Brain microvascular endothelial cell (primary cell): ENCODE measurements around the gene AMD1.
"Not testable (repeated sequence)": the region's sequence is repeated elsewhere in the genome, so short reads cannot be mapped to it uniquely, and the experiment has no call there.

Source experiments
- DNase-seq: peaks from one replicate; pipeline ENCODE4 v3.0.0-alpha.2; 2020
- H3K27ac ChIP-seq: fragments of 250-450 bp; sonication (Bioruptor Pico); 2 replicates; pipeline ENCODE4 v1.5.1; 2020; ENCODE audit warnings: mild to moderate bottlenecking, moderate library complexity
- H3K27me3 ChIP-seq: fragments of 250-450 bp; sonication (Bioruptor Pico); replicated peaks from 2 replicates; pipeline ENCODE4 v1.5.1; 2020; ENCODE audit warnings: mild to moderate bottlenecking
- H3K36me3 ChIP-seq: fragments of 250-450 bp; sonication (Bioruptor Pico); replicated peaks from 2 replicates; pipeline ENCODE4 v1.5.1; 2020; ENCODE audit warnings: mild to moderate bottlenecking
- H3K4me3 ChIP-seq: 2 replicates; pipeline ENCODE4 v1.5.1; 2011; ENCODE audit warnings: low read depth, mild to moderate bottlenecking, control low read depth, low read length, moderate library complexity
- CTCF ChIP-seq: IDR thresholded peaks from 2 replicates; pipeline ENCODE4 v1.5.1; 2011; ENCODE audit warnings: low read depth, mild to moderate bottlenecking, moderate library complexity, low read length, control low read depth, inconsistent platforms; ENCODE audit errors: missing control alignments
- in situ Hi-C: cut with HindIII; loops from 2 replicates; pipeline ENCODE4 v1.10.0; 2017; ENCODE audit warnings: low sequenced_read_pairs, low pct_ligation_motif_present

Gene AMD1

GRCh38 chr6:110900028-110900598 lies 25.5 kb downstream of the AMD1 start:
- Histone ChIP-seq H3K36me3 (peaks cover 29% of the 10 kb centered on the region), H3K4me3 (no peak overlapping the region), H3K27ac (no peak overlapping the region), H3K27me3 (no peaks in the 10 kb centered on the region)
- DNase-seq, result no peak
- in situ Hi-C loops, result no loop called here
- no peak for TF ChIP-seq CTCF

- peaks cover 21% of the 10 kb centered on the region for H3K36me3 ChIP-seq
- H3K27ac ChIP-seq, in situ Hi-C loops, H3K27me3 ChIP-seq, DNase-seq, H3K4me3 ChIP-seq: not testable (repeated sequence)
These were observed 27.0 kb downstream of the AMD1 start for GRCh38 chr6:110901601-110902000.

- H3K27ac ChIP-seq, result no peak overlapping the region
- no peaks in the 10 kb centered on the region for H3K27me3 ChIP-seq
- DNase-seq, result no peak
- in situ Hi-C loops, result no loop called here
- TF ChIP-seq CTCF, result no peak
- peaks cover 16% of the 10 kb centered on the region for H3K36me3 ChIP-seq
- no peak overlapping the region for H3K4me3 ChIP-seq
These were observed 27.5 kb downstream of the AMD1 start for GRCh38 chr6:110902091-110902490.

- H3K4me3 ChIP-seq, H3K36me3 ChIP-seq, H3K27ac ChIP-seq, H3K27me3 ChIP-seq, DNase-seq, in situ Hi-C loops: not testable (repeated sequence)
These were observed 31.7 kb downstream of the AMD1 start for GRCh38 chr6:110906273-110906672.

GRCh38 chr6:110930781-110931180 lies 56.2 kb downstream of the AMD1 start:
- no peak for DNase-seq
- TF ChIP-seq CTCF, result no peak
- no peaks in the 10 kb centered on the region for H3K27me3 ChIP-seq
- in situ Hi-C loops, result no loop called here
- no peak overlapping the region for H3K27ac ChIP-seq
- no peak overlapping the region for H3K4me3 ChIP-seq
- H3K36me3 ChIP-seq, result no peaks in the 10 kb centered on the region

- in situ Hi-C loops, result no loop called here
- Histone ChIP-seq H3K27ac (no peak overlapping the region), H3K4me3 (no peak overlapping the region), H3K36me3 (no peaks in the 10 kb centered on the region), H3K27me3 (no peaks in the 10 kb centered on the region)
- no peak for DNase-seq
- no peak for TF ChIP-seq CTCF
These were observed 59.3 kb downstream of the AMD1 start for GRCh38 chr6:110933912-110934311.

- Histone ChIP-seq H3K27ac (no peak overlapping the region), H3K36me3 (no peaks in the 10 kb centered on the region), H3K4me3 (no peak overlapping the region), H3K27me3 (no peaks in the 10 kb centered on the region)
- in situ Hi-C loops, result no loop called here
- no peak for DNase-seq
- no peak for TF ChIP-seq CTCF
These were observed 59.9 kb downstream of the AMD1 start for GRCh38 chr6:110934381-110934898.
